GM23338 (cell line): ENCODE results near the gene NIPSNAP3A.

ENCODE experiments used
- CREB1 ChIP-seq: fragments of 250-450 bp; sonication (Bioruptor Pico); IDR thresholded peaks from 2 replicates; pipeline ENCODE4 v1.5.0; 2020; ENCODE audit warnings: low read depth, mild to moderate bottlenecking, moderate library complexity
- EZH2 ChIP-seq: fragments of 200-600 bp; sonication (generic); IDR thresholded peaks from one replicate; pipeline ENCODE4 v1.8.0; 2017; ENCODE audit warnings: antibody characterized with exemption, mild to moderate bottlenecking, low read depth; ENCODE audit not compliant: unreplicated experiment
- EZH2phosphoT487 ChIP-seq: fragments of 200-600 bp; sonication (generic); IDR thresholded peaks from one replicate; pipeline ENCODE4 v1.8.1; 2018; ENCODE audit warnings: antibody characterized with exemption; ENCODE audit not compliant: unreplicated experiment
- JUNB ChIP-seq: IDR thresholded peaks from one replicate; pipeline ENCODE4 v1.6.1; 2016; ENCODE audit warnings: antibody characterized with exemption; ENCODE audit not compliant: unreplicated experiment
- POLR2AphosphoS5 ChIP-seq: IDR thresholded peaks from 2 replicates; pipeline ENCODE4 v1.6.1; 2016; ENCODE audit warnings: antibody characterized with exemption, low read depth
- STAT1 ChIP-seq: IDR thresholded peaks from one replicate; pipeline ENCODE4 v1.6.1; 2016; ENCODE audit warnings: antibody characterized with exemption; ENCODE audit not compliant: unreplicated experiment
- ZNF114 ChIP-seq: fragments of 250-450 bp; sonication (Bioruptor Pico); IDR thresholded peaks from 2 replicates; pipeline ENCODE4 v1.5.0; 2020; ENCODE audit warnings: mild to moderate bottlenecking, moderate library complexity
- ZNF331 ChIP-seq: fragments of 250-450 bp; sonication (Bioruptor Pico); IDR thresholded peaks from 2 replicates; pipeline ENCODE4 v1.5.0; 2020; ENCODE audit warnings: low read depth, mild to moderate bottlenecking, moderate library complexity
- TF ChIP-seq, protein P1 (sequence below), 2 experiments: fragments of 200-600 bp in 1 of 2; sonication (generic) in 1 of 2; conservative IDR thresholded peaks; 2 replicates each; pipeline versions ENCODE4 v1.5.1 to v1.6.1; 2016 to 2017; ENCODE audit warnings: antibody characterized with exemption in 2 of 2, low read depth in 2 of 2, mild to moderate bottlenecking in 2 of 2, moderate library complexity in 1 of 2
- TF ChIP-seq, protein P2 (sequence below): IDR thresholded peaks from one replicate; pipeline ENCODE4 v1.6.1; 2018; ENCODE audit warnings: antibody characterized with exemption; ENCODE audit not compliant: unreplicated experiment
- TF ChIP-seq, protein P3 (sequence below): fragments of 250-450 bp; sonication (Bioruptor Pico); IDR thresholded peaks from 2 replicates; pipeline ENCODE4 v1.5.0; 2020; ENCODE audit warnings: mild to moderate bottlenecking, moderate library complexity
- TF ChIP-seq, protein P4 (sequence below): IDR thresholded peaks from 2 replicates; pipeline ENCODE4 v1.6.1; 2016; ENCODE audit warnings: antibody characterized with exemption

DNA sequence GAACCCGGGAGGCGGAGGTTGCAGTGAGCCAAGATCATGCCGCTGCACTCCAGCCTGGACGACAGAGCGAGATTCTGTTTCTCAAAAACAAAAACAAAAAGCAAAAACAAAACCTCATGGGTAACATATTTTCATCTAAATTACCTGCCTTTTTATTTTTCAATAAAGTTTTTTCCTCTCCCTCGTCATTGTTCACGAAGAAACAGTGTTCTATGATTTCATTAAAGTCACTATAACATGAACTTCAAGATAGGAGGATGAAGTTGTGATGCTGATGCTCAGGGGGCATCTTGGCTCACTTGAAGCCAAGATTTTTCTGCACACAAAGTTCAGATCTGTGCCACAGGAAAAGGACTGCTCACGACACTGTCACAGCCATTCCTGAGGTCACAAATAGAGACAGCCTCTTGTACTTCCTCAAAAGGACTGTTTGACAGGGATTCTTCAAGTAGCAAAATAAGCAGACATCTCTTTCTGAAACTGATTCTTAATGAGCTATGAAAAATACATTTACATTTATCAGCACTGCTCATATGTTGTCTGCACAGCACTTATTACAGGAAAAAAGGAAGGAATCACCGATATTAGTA, 32.6 kb downstream of the NIPSNAP3A start:
- TF ChIP-seq, protein P1, sequence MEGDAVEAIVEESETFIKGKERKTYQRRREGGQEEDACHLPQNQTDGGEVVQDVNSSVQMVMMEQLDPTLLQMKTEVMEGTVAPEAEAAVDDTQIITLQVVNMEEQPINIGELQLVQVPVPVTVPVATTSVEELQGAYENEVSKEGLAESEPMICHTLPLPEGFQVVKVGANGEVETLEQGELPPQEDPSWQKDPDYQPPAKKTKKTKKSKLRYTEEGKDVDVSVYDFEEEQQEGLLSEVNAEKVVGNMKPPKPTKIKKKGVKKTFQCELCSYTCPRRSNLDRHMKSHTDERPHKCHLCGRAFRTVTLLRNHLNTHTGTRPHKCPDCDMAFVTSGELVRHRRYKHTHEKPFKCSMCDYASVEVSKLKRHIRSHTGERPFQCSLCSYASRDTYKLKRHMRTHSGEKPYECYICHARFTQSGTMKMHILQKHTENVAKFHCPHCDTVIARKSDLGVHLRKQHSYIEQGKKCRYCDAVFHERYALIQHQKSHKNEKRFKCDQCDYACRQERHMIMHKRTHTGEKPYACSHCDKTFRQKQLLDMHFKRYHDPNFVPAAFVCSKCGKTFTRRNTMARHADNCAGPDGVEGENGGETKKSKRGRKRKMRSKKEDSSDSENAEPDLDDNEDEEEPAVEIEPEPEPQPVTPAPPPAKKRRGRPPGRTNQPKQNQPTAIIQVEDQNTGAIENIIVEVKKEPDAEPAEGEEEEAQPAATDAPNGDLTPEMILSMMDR (conservative IDR thresholded peaks at IDR 0.05; ENCODE audit: low read depth in 2 of 2) = no peak
- TF ChIP-seq POLR2AphosphoS5 (no peak), EZH2 (no peak), JUNB (no peak), EZH2phosphoT487 (no peak), CREB1 (CRISPR knock-in tag) (no peak), STAT1 (no peak), ZNF331 (CRISPR knock-in tag) (no peak), ZNF114 (no peak)
- TF ChIP-seq, protein P2, sequence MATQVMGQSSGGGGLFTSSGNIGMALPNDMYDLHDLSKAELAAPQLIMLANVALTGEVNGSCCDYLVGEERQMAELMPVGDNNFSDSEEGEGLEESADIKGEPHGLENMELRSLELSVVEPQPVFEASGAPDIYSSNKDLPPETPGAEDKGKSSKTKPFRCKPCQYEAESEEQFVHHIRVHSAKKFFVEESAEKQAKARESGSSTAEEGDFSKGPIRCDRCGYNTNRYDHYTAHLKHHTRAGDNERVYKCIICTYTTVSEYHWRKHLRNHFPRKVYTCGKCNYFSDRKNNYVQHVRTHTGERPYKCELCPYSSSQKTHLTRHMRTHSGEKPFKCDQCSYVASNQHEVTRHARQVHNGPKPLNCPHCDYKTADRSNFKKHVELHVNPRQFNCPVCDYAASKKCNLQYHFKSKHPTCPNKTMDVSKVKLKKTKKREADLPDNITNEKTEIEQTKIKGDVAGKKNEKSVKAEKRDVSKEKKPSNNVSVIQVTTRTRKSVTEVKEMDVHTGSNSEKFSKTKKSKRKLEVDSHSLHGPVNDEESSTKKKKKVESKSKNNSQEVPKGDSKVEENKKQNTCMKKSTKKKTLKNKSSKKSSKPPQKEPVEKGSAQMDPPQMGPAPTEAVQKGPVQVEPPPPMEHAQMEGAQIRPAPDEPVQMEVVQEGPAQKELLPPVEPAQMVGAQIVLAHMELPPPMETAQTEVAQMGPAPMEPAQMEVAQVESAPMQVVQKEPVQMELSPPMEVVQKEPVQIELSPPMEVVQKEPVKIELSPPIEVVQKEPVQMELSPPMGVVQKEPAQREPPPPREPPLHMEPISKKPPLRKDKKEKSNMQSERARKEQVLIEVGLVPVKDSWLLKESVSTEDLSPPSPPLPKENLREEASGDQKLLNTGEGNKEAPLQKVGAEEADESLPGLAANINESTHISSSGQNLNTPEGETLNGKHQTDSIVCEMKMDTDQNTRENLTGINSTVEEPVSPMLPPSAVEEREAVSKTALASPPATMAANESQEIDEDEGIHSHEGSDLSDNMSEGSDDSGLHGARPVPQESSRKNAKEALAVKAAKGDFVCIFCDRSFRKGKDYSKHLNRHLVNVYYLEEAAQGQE = no peak
- TF ChIP-seq, protein P3, sequence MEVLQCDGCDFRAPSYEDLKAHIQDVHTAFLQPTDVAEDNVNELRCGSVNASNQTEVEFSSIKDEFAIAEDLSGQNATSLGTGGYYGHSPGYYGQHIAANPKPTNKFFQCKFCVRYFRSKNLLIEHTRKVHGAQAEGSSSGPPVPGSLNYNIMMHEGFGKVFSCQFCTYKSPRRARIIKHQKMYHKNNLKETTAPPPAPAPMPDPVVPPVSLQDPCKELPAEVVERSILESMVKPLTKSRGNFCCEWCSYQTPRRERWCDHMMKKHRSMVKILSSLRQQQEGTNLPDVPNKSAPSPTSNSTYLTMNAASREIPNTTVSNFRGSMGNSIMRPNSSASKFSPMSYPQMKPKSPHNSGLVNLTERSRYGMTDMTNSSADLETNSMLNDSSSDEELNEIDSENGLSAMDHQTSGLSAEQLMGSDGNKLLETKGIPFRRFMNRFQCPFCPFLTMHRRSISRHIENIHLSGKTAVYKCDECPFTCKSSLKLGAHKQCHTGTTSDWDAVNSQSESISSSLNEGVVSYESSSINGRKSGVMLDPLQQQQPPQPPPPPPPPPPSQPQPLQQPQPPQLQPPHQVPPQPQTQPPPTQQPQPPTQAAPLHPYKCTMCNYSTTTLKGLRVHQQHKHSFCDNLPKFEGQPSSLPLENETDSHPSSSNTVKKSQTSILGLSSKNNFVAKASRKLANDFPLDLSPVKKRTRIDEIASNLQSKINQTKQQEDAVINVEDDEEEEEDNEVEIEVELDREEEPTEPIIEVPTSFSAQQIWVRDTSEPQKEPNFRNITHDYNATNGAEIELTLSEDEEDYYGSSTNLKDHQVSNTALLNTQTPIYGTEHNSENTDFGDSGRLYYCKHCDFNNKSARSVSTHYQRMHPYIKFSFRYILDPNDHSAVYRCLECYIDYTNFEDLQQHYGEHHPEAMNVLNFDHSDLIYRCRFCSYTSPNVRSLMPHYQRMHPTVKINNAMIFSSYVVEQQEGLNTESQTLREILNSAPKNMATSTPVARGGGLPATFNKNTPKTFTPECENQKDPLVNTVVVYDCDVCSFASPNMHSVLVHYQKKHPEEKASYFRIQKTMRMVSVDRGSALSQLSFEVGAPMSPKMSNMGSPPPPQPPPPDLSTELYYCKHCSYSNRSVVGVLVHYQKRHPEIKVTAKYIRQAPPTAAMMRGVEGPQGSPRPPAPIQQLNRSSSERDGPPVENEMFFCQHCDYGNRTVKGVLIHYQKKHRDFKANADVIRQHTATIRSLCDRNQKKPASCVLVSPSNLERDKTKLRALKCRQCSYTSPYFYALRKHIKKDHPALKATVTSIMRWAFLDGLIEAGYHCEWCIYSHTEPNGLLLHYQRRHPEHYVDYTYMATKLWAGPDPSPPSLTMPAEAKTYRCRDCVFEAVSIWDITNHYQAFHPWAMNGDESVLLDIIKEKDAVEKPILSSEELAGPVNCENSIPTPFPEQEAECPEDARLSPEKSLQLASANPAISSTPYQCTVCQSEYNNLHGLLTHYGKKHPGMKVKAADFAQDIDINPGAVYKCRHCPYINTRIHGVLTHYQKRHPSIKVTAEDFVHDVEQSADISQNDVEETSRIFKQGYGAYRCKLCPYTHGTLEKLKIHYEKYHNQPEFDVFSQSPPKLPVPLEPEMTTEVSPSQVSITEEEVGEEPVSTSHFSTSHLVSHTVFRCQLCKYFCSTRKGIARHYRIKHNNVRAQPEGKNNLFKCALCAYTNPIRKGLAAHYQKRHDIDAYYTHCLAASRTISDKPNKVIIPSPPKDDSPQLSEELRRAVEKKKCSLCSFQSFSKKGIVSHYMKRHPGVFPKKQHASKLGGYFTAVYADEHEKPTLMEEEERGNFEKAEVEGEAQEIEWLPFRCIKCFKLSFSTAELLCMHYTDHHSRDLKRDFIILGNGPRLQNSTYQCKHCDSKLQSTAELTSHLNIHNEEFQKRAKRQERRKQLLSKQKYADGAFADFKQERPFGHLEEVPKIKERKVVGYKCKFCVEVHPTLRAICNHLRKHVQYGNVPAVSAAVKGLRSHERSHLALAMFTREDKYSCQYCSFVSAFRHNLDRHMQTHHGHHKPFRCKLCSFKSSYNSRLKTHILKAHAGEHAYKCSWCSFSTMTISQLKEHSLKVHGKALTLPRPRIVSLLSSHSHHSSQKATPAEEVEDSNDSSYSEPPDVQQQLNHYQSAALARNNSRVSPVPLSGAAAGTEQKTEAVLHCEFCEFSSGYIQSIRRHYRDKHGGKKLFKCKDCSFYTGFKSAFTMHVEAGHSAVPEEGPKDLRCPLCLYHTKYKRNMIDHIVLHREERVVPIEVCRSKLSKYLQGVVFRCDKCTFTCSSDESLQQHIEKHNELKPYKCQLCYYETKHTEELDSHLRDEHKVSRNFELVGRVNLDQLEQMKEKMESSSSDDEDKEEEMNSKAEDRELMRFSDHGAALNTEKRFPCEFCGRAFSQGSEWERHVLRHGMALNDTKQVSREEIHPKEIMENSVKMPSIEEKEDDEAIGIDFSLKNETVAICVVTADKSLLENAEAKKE (CRISPR knock-in tag) = no peak
- TF ChIP-seq, protein P4, sequence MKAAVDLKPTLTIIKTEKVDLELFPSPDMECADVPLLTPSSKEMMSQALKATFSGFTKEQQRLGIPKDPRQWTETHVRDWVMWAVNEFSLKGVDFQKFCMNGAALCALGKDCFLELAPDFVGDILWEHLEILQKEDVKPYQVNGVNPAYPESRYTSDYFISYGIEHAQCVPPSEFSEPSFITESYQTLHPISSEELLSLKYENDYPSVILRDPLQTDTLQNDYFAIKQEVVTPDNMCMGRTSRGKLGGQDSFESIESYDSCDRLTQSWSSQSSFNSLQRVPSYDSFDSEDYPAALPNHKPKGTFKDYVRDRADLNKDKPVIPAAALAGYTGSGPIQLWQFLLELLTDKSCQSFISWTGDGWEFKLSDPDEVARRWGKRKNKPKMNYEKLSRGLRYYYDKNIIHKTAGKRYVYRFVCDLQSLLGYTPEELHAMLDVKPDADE = no peak
